GM12874 (cell line): ENCODE data around the gene CERS3.

ENCODE experiments used
- TF ChIP-seq, protein P1 (sequence below): IDR thresholded peaks from 2 replicates; pipeline ENCODE4 v1.5.1; 2011; ENCODE audit warnings: low read depth, mild to moderate bottlenecking, control low read depth, low read length, moderate library complexity; ENCODE audit not compliant: insufficient read depth

Gene CERS3

DNA sequence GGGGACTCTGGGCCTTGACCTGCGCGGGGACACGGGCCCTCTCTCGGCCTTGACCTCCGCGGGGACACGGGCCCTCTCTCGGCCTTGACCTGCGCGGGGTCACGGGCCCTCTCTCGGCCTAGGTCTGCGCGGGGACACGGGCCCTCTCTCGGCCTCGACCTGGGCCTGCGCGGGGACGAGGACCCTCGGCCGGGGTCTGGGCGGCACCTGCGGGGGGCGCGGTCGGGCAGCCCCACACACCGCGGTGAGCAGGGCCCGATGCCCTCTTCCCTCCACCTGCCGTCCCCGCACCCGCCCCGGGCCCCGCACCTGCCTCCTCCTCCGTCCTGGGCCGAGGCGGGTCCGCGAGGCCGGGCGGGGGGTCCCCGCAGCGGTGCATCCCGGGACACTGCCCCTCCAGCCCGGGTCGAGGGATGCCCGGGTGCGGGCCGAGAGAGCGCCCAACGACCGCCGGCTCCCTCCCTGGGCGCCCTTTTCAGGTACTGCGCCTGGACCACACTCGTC, 15.6 kb upstream of the CERS3 start:
- TF ChIP-seq, protein P1, sequence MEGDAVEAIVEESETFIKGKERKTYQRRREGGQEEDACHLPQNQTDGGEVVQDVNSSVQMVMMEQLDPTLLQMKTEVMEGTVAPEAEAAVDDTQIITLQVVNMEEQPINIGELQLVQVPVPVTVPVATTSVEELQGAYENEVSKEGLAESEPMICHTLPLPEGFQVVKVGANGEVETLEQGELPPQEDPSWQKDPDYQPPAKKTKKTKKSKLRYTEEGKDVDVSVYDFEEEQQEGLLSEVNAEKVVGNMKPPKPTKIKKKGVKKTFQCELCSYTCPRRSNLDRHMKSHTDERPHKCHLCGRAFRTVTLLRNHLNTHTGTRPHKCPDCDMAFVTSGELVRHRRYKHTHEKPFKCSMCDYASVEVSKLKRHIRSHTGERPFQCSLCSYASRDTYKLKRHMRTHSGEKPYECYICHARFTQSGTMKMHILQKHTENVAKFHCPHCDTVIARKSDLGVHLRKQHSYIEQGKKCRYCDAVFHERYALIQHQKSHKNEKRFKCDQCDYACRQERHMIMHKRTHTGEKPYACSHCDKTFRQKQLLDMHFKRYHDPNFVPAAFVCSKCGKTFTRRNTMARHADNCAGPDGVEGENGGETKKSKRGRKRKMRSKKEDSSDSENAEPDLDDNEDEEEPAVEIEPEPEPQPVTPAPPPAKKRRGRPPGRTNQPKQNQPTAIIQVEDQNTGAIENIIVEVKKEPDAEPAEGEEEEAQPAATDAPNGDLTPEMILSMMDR: no peak

DNA sequence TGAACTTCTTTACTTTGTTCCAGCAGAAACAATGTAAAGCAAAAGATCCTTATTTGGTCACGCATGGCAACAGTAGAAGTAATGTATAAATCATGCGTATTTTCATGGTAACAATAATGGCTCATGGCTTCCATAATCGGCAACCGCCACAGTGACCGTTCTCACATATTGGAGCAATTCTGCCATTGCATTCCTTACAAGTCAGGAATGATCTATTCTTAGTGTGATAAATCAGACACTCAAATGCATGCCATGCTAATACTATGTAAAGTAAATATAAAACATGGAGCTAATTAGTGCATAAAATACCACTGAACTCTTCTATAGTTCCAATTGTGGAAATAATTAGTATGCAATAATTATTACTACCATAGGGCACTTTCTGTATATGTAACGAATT, 13.5 kb upstream of the CERS3 start:
- TF ChIP-seq, protein P1: no peak

- TF ChIP-seq, protein P1: no peak
Observed at GRCh38 chr15:100537331-100537730, 8.6 kb upstream of the CERS3 start.

GRCh38 chr15:100536733-100537132, 8.0 kb upstream of the CERS3 start:
- TF ChIP-seq, protein P1: no peak

GRCh38 chr15:100533886-100534285, 5.1 kb upstream of the CERS3 start:
- TF ChIP-seq, protein P1: no peak

- TF ChIP-seq, protein P1: no peak
Observed at GRCh38 chr15:100531823-100532327, 3.1 kb upstream of the CERS3 start.

DNA sequence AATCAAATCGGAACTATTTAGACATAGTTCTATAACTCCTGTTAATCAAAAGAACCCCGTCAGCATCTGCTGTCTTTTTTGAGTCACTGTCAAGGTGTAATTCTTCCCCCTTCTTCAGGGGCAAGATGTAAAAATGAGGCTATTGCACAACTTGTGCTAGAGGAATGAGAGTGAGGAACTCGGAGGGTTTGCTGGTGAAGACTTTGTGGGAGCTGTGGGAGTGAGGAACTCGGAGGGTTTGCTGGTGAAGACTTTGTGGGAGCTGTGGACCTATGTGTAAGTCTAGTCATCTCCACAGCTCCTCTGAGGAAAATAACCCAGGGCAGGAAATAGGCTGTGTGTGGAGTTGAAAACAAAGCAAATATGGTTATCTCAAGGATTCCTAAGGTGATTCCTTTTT, 2.5 kb upstream of the CERS3 start:
- TF ChIP-seq, protein P1: no peak
